OCI-LY3 (cell line): ENCODE results near the gene DMRT2.

Experiments used
- CTCF ChIP-seq: fragments of 200-600, 300-600 bp; sonication (generic); IDR thresholded peaks from 2 replicates; pipeline ENCODE4 v1.5.1; 2014; ENCODE audit warnings: antibody characterized with exemption, low read length, low read depth
- EZH2phosphoT487 ChIP-seq: fragments of 200-600 bp; shearing (Covaris generic); IDR thresholded peaks from 2 replicates; pipeline ENCODE4 v1.6.1; 2018; ENCODE audit warnings: antibody characterized with exemption, mixed run types, low read depth

- TF ChIP-seq CTCF (no peak), EZH2phosphoT487 (no peak)
These were observed 52.4 kb downstream of the DMRT2 start for GRCh38 chr9:1102642-1102970.
